HCT116 (cell line): ENCODE results near the gene KCNJ10. TPM values are rescaled to one million over a fixed set of nuclear protein-coding genes. Genes with fewer than 3 reads are reported as not detected.

Experiments used
- ATAC-seq: fragments of 200-7000 bp; cut with Tn5 transposase; 2 replicates; pipeline ENCODE4 v1.9.1; 2020; ENCODE audit warnings: mild to moderate bottlenecking, moderate library complexity
- BruUV-seq: library from RNA; stranded (reverse); fragments of 400-500 nt; replicated peaks from 2 replicates; lab custom pipeline; 2021; lab: Mats Ljungman, UMichigan
- CTCF ChIA-PET: fragments of 300-600 bp; sonication (Branson Sonifier 250); formaldehyde crosslinking; loops from one replicate; lab custom pipeline; 2021; ENCODE audit warnings: antibody characterized with exemption; lab: Charles Lee
- POLR2A ChIA-PET: fragments of 300-600, 350-600 bp; sonication (Branson Sonifier 250); formaldehyde crosslinking; loops from one replicate; lab custom pipeline; 2021; ENCODE audit warnings: antibody characterized with exemption; lab: Charles Lee
- RAD21 ChIA-PET, 2 experiments: fragments of 300-600 bp; sonication (Branson Sonifier 250); formaldehyde crosslinking; loops; one replicate each; lab custom pipeline; 2023; ENCODE audit warnings: low total read pairs in 2 of 2; ENCODE audit not compliant: uncharacterized antibody in 2 of 2, unreplicated experiment in 2 of 2, low non-redundant PET in 1 of 2; lab: Charles Lee
- DNase-seq: peaks from one replicate; pipeline ENCODE4 v3.0.0-alpha.2; 2010; ENCODE audit warnings: low read depth, low spot score
- H2AFZ ChIP-seq: fragments of 200-600 bp; shearing (Covaris generic), sonication (generic); 2 replicates; pipeline ENCODE4 v1.6.1; 2017; ENCODE audit warnings: low read depth, mixed run types, mixed read lengths, antibody characterized with exemption, low read length; ENCODE audit not compliant: poor library complexity, severe bottlenecking
- H3K27ac ChIP-seq: 2 replicates; pipeline ENCODE4 v1.5.1; 2012; ENCODE audit warnings: low read depth, low read length
- H3K27me3 ChIP-seq: fragments of 200-600 bp; sonication (generic); 2 replicates; pipeline ENCODE4 v1.6.1; 2016; ENCODE audit warnings: mixed run types, low read length, mixed read lengths; ENCODE audit not compliant: insufficient read depth
- H3K36me3 ChIP-seq, 2 experiments: fragments of 200-500 bp in 1 of 2; fragments of 200-600 bp in 1 of 2; sonication (Bioruptor generic) in 1 of 2; sonication (generic) in 1 of 2; 2 replicates each; pipeline versions ENCODE4 v1.5.1 to v1.6.1; 2014 to 2016; ENCODE audit warnings: low read length in 2 of 2, inconsistent platforms in 1 of 2, mixed read lengths in 1 of 2, mixed run types in 1 of 2; ENCODE audit not compliant: insufficient read depth in 2 of 2, control insufficient read depth in 1 of 2
- H3K4me1 ChIP-seq, 2 experiments: fragments of 200-600 bp in 1 of 2; sonication (generic) in 1 of 2; 2 replicates each; pipeline versions ENCODE4 v1.5.1 to v1.6.1; 2012 to 2017; ENCODE audit warnings: low read length in 2 of 2, inconsistent platforms in 1 of 2, mild to moderate bottlenecking in 1 of 2, mixed read lengths in 1 of 2, mixed run types in 1 of 2, moderate library complexity in 1 of 2; ENCODE audit not compliant: insufficient read depth in 2 of 2, control insufficient read depth in 1 of 2
- H3K4me2 ChIP-seq: fragments of 200-600 bp; sonication (generic); 2 replicates; pipeline ENCODE4 v1.6.1; 2017; ENCODE audit warnings: mixed run types, low read length, mixed read lengths
- H3K4me3 ChIP-seq, 2 experiments: fragments of 200-600 bp in 1 of 2; sonication (generic) in 1 of 2; replicated peaks in 1 of 2; 2 replicates each; pipeline ENCODE4 v1.5.1; 2011 to 2016; ENCODE audit warnings: low read length in 2 of 2, control low read depth in 1 of 2, low read depth in 1 of 2, mild to moderate bottlenecking in 1 of 2, mixed read lengths in 1 of 2, mixed run types in 1 of 2
- H3K79me2 ChIP-seq: fragments of 200-600 bp; sonication (generic); 2 replicates; pipeline ENCODE4 v1.6.1; 2017; ENCODE audit warnings: mild to moderate bottlenecking, mixed run types, low read length, moderate library complexity, mixed read lengths; ENCODE audit not compliant: insufficient read depth
- H3K9ac ChIP-seq: fragments of 200-600 bp; sonication (generic); 2 replicates; pipeline ENCODE4 v1.6.1; 2016; ENCODE audit warnings: low read length, mixed read lengths
- H3K9me2 ChIP-seq: fragments of 200-600 bp; sonication (generic), shearing (Covaris generic); 2 replicates; pipeline ENCODE4 v1.6.1; 2017; ENCODE audit warnings: mixed run types, mild to moderate bottlenecking, moderate library complexity; ENCODE audit not compliant: insufficient read depth
- H3K9me3 ChIP-seq, 2 experiments: fragments of 200-500 bp in 1 of 2; fragments of 200-600 bp in 1 of 2; sonication (Bioruptor generic) in 1 of 2; sonication (generic) in 1 of 2; 2 replicates each; pipeline ENCODE4 v1.6.1; 2014 to 2017; ENCODE audit warnings: low read length in 2 of 2, mixed read lengths in 2 of 2, inconsistent platforms in 1 of 2, low read depth in 1 of 2, mild to moderate bottlenecking in 1 of 2, mixed run types in 1 of 2, moderate library complexity in 1 of 2; ENCODE audit not compliant: control insufficient read depth in 1 of 2, insufficient read depth in 1 of 2
- H4K20me1 ChIP-seq: fragments of 200-600 bp; sonication (generic), shearing (Covaris generic); 2 replicates; pipeline ENCODE4 v1.6.1; 2017; ENCODE audit warnings: mixed run types, mild to moderate bottlenecking, moderate library complexity; ENCODE audit not compliant: insufficient read depth
- EZH2 ChIP-seq: fragments of 200-600 bp; sonication (generic); IDR thresholded peaks from 2 replicates; pipeline ENCODE4 v1.6.1; 2017; ENCODE audit warnings: antibody characterized with exemption, mixed run types
- SRF ChIP-seq: IDR thresholded peaks from 2 replicates; pipeline ENCODE4 v1.6.1; 2012; ENCODE audit warnings: low read depth
- ZFX ChIP-seq: fragments of 450-650 bp; IDR thresholded peaks from 2 replicates; pipeline ENCODE4 v1.6.1; 2017
- intact Hi-C: fragments of 100-400 bp; cut with micrococcal nuclease; formaldehyde crosslinking; loops from 2 replicates; pipeline ENCODE4 v1.10.0; 2022
- total RNA-seq: library from RNA; stranded (reverse); gene quantifications from one replicate; pipeline ENCODE4 v1.2.1, GENCODE V29; 2021; ENCODE audit not compliant: unreplicated experiment
- TF ChIP-seq, protein P1 (sequence below): IDR thresholded peaks from 2 replicates; pipeline ENCODE4 v1.6.1; 2012; ENCODE audit warnings: low read depth
- TF ChIP-seq, protein P2 (sequence below): IDR thresholded peaks from 2 replicates; pipeline ENCODE4 v1.6.1; 2012
- TF ChIP-seq, protein P3 (sequence below), 3 experiments: fragments of 200-600 bp in 1 of 3; sonication (generic) in 1 of 3; IDR thresholded peaks in 2 of 3; conservative IDR thresholded peaks in 1 of 3; 2 replicates each; pipeline ENCODE4 v1.5.1; 2012 to 2017; ENCODE audit warnings: low read depth in 2 of 3, low read length in 2 of 3, antibody characterized with exemption in 1 of 3, borderline replicate concordance in 1 of 3, control low read depth in 1 of 3, mild to moderate bottlenecking in 1 of 3, mixed read lengths in 1 of 3, mixed run types in 1 of 3, moderate library complexity in 1 of 3; ENCODE audit not compliant: insufficient read depth in 1 of 3

KCNJ10 gene
- total RNA-seq, 1 experiment from 2014 or later, result 0.57 TPM

DNA sequence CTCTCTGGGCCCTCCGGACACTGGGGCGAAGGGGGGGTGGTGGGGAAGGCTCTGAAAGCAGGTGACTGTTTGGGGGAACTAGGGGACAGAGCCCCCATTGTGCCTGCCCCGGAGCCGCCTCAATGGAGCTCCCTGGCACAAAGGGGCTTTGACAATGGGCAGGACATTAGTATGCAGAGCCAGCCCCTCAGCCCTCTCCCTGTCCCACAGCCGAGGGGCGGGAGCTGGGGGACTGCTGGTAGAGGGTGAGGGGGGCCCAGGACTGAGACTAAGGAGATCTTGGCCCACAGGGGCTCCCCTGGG is 7.8 kb downstream of the KCNJ10 start (continued):
- TF ChIP-seq, protein P1, sequence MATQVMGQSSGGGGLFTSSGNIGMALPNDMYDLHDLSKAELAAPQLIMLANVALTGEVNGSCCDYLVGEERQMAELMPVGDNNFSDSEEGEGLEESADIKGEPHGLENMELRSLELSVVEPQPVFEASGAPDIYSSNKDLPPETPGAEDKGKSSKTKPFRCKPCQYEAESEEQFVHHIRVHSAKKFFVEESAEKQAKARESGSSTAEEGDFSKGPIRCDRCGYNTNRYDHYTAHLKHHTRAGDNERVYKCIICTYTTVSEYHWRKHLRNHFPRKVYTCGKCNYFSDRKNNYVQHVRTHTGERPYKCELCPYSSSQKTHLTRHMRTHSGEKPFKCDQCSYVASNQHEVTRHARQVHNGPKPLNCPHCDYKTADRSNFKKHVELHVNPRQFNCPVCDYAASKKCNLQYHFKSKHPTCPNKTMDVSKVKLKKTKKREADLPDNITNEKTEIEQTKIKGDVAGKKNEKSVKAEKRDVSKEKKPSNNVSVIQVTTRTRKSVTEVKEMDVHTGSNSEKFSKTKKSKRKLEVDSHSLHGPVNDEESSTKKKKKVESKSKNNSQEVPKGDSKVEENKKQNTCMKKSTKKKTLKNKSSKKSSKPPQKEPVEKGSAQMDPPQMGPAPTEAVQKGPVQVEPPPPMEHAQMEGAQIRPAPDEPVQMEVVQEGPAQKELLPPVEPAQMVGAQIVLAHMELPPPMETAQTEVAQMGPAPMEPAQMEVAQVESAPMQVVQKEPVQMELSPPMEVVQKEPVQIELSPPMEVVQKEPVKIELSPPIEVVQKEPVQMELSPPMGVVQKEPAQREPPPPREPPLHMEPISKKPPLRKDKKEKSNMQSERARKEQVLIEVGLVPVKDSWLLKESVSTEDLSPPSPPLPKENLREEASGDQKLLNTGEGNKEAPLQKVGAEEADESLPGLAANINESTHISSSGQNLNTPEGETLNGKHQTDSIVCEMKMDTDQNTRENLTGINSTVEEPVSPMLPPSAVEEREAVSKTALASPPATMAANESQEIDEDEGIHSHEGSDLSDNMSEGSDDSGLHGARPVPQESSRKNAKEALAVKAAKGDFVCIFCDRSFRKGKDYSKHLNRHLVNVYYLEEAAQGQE, result no peak
- no peak for TF ChIP-seq EZH2
- no peak for TF ChIP-seq ZFX
- TF ChIP-seq, protein P2, sequence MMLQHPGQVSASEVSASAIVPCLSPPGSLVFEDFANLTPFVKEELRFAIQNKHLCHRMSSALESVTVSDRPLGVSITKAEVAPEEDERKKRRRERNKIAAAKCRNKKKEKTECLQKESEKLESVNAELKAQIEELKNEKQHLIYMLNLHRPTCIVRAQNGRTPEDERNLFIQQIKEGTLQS, result no peak
- TF ChIP-seq, protein P3, sequence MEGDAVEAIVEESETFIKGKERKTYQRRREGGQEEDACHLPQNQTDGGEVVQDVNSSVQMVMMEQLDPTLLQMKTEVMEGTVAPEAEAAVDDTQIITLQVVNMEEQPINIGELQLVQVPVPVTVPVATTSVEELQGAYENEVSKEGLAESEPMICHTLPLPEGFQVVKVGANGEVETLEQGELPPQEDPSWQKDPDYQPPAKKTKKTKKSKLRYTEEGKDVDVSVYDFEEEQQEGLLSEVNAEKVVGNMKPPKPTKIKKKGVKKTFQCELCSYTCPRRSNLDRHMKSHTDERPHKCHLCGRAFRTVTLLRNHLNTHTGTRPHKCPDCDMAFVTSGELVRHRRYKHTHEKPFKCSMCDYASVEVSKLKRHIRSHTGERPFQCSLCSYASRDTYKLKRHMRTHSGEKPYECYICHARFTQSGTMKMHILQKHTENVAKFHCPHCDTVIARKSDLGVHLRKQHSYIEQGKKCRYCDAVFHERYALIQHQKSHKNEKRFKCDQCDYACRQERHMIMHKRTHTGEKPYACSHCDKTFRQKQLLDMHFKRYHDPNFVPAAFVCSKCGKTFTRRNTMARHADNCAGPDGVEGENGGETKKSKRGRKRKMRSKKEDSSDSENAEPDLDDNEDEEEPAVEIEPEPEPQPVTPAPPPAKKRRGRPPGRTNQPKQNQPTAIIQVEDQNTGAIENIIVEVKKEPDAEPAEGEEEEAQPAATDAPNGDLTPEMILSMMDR (IDR thresholded peaks at IDR 0.05 in 2 of 3, conservative IDR thresholded peaks at IDR 0.05 in 1 of 3; ENCODE audit: borderline replicate concordance in 1 of 3, insufficient read depth in 1 of 3, low read depth in 2 of 3, low read length in 2 of 3), result no peak

GRCh38 chr1:160061369-160062229 is 8.4 kb downstream of the KCNJ10 start:
- no TSS peak for BruUV-seq
- no peak overlapping the region for H3K4me3 ChIP-seq
- no peaks in the 10 kb centered on the region for H3K36me3 ChIP-seq
- H4K20me1 ChIP-seq, result no peaks in the 10 kb centered on the region
- ChIA-PET CTCF (interaction anchor here (2.2 to 6.1 kb wide), 2 partner anchors 15 to 18 kb away, joined by 7 to 33 read pairs; partner anchors contain the start of gene KCNJ9), POLR2A (no interaction called here), RAD21 (no interaction called here)
- no peaks in the 10 kb centered on the region for H3K79me2 ChIP-seq
- H3K9me3 ChIP-seq, result no peaks in the 10 kb centered on the region
- no peaks in the 10 kb centered on the region for H3K27me3 ChIP-seq
- H3K4me1 ChIP-seq, result peaks cover 0 to 3% of the 10 kb centered on the region in 2 experiments; a peak in 1 of 4 replicates
- DNase-seq, result no peak
- H3K9me2 ChIP-seq, result no peaks in the 10 kb centered on the region
- H3K9ac ChIP-seq, result no peak overlapping the region
- no peak for TF ChIP-seq SRF
- no peak overlapping the region for H3K27ac ChIP-seq
- H3K4me2 ChIP-seq, result no peak overlapping the region
- intact Hi-C loops, result no loop called here
- ATAC-seq, result 0 out of 2 replicates have a peak, but pooled peaks have one; percentile 29
- no peak overlapping the region for H2AFZ ChIP-seq
